Measurements from ENCODE around the gene BARX2.

DNA sequence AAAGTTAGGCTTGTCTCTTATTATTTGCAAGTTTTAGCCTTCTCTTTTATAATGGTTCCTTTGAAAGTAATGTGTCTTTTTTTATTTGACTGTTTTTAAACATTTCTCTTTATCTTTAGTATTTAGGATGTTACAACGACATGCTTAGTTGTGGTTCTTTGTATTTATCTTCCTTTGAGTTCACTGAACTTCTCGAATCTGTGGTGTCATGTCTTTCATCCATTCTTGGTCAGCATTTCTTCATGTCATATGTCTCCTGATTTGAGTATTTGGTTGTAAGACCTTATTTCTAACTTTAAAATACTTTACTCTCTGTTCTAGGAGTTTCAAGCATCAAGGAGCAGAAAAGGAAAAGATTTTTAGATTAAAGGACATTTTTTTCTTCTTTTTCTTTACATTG lies 15.9 kb upstream of the BARX2 start:
- TF ChIP-seq, protein P1, sequence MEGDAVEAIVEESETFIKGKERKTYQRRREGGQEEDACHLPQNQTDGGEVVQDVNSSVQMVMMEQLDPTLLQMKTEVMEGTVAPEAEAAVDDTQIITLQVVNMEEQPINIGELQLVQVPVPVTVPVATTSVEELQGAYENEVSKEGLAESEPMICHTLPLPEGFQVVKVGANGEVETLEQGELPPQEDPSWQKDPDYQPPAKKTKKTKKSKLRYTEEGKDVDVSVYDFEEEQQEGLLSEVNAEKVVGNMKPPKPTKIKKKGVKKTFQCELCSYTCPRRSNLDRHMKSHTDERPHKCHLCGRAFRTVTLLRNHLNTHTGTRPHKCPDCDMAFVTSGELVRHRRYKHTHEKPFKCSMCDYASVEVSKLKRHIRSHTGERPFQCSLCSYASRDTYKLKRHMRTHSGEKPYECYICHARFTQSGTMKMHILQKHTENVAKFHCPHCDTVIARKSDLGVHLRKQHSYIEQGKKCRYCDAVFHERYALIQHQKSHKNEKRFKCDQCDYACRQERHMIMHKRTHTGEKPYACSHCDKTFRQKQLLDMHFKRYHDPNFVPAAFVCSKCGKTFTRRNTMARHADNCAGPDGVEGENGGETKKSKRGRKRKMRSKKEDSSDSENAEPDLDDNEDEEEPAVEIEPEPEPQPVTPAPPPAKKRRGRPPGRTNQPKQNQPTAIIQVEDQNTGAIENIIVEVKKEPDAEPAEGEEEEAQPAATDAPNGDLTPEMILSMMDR (IDR thresholded peaks at IDR 0.05), result no peak
- TF ChIP-seq POLR2AphosphoS5 (IDR thresholded peaks at IDR 0.05), result no peak
